Inflammatory macrophage treated with lipopolysaccharide for 1 hour (primary cell): ENCODE results near the gene DLG2.
"Not testable (repeated sequence)": the region's sequence is repeated elsewhere in the genome, so short reads cannot be mapped to it uniquely, and the experiment has no call there.

Source experiments
- DNase-seq, 2 donors: peaks; one replicate each; pipeline ENCODE4 v3.0.0-alpha.2; 2020 to 2022

DLG2 gene

GRCh38 chr11:85096939-85097338, 530.2 kb downstream of the DLG2 start:
- DNase-seq: no peak

GRCh38 chr11:85095239-85095638, 531.9 kb downstream of the DLG2 start:
- no peak for DNase-seq

GRCh38 chr11:85094795-85095194, 532.3 kb downstream of the DLG2 start:
- DNase-seq: no peak

GRCh38 chr11:85089654-85090053, 537.5 kb downstream of the DLG2 start:
- no peak for DNase-seq

- no peak for DNase-seq
Measured at GRCh38 chr11:85088286-85088685, 538.9 kb downstream of the DLG2 start.

- DNase-seq: no peak
Measured at GRCh38 chr11:85086504-85087284, 540.5 kb downstream of the DLG2 start.

DNA sequence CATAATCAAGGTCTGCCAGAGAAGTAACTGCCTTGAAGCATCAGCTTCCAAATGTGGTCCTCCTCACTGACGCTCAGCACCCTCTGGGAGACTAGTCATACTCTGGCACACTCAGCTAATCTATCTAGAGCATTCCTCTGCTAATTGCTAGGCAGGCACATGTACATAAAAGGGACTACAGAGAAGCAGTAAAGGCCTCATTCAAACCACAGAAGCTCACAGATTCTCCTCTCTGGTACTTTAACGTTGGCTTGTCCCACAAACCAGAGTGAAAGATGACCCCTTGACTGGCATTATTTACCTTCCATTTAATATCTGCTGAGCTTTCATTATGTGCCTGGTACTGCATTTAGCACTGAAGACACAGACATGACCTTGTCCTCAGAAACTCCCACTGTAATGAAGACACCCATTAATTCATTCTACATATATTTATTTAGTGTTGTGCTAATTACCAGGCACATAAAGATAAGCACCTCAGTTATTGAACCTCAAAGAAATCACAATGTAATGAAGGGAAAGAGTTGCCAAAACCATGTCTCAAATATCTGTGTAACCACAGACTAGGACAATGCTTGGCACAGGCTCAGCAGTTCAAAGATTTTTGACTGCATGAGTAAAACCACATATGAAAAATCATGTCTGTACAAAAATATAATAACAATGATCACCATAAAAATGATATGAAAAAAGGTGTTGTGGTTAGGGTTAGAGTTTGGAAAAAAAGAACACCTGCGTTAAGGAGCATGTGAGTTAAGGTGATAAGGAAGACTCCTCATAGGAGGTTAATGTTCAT, 550.4 kb downstream of the DLG2 start:
- no peak for DNase-seq

GRCh38 chr11:85062659-85063058, 564.5 kb downstream of the DLG2 start:
- no peak for DNase-seq

DNA sequence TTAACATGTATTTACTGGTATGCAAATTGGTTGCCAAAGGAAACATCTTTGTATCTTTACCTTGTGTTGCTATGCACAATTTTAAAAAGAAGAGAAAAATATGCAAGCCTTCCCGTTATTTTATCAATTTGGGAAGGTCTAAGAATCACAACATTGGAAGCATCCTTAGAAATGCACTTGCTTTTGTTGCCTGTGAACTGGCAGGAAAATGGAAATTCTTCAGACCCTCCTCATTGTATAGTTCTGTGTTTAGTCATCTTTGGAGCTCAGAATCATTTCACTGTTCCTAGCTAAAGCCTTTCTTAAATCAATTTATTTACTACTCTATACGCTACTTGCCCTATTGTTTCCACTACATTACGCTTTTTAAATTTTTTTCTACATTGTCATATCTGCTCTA, 574.5 kb downstream of the DLG2 start:
- DNase-seq: no peak

DNA sequence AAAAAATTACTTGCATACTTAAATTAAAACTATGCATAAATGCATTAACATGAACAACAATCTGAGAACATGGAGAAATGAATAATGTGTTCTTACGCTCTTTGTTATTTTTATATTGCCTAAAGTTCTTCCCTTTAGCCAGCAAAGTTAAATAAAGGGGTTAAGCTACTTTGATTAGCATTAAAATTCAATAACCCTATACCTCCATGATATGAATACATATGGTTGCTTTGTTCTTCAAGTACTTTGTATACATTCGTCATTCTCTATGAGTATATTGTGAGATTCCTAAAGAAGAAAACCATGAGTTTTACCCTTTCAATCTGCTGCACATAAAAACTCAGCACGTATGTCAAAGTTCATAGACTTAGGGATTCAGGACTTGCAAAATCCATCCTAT, 578.3 kb downstream of the DLG2 start:
- no peak for DNase-seq

DNA sequence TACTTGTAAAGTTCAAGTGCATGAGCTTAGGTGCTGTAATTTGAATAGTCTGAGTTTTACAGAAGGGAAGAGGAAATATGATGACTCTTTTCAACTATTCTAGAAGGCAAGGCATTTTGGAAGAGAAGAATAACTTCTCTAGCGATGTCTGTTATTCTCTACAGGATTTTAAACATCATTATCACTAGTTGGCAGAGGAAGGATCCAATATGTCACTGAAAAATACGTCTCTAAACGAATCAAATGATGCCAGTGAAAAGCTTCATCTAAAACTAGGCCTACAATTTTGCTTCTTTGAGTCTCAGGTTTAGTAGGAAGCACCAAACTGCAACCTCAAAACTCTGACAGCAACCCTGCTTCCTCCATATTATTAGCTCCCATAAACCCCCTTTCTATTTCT, 581.4 kb downstream of the DLG2 start:
- no peak for DNase-seq

- DNase-seq: no peak
Measured at GRCh38 chr11:85044911-85045310, 582.2 kb downstream of the DLG2 start.

GRCh38 chr11:85042361-85042760, 584.8 kb downstream of the DLG2 start:
- DNase-seq: no peak

GRCh38 chr11:85040166-85040565, 587.0 kb downstream of the DLG2 start:
- no peak for DNase-seq

DNA sequence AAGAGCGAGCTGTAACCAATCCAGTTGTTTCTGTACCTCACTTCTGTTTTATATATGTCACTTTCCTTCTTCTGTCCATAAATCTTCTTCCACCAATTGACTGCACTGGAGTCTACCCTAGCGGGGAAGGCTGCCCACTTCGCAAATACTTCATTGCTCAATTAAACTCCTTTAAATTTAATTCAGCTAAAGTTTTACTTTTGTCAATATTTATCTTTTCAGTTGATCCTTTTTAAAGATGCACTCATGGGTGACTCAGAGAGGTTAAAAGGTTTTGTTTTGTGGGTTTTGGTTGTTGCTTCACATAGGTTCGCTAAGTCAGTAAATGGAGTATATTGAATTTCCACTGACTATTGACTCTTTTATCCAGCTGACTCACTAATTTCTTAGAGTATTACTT, 597.2 kb downstream of the DLG2 start:
- DNase-seq: no peak

- DNase-seq: no peak
Measured at GRCh38 chr11:85028329-85029101, 598.6 kb downstream of the DLG2 start.

GRCh38 chr11:85027346-85027745, 599.8 kb downstream of the DLG2 start:
- DNase-seq: no peak

DNA sequence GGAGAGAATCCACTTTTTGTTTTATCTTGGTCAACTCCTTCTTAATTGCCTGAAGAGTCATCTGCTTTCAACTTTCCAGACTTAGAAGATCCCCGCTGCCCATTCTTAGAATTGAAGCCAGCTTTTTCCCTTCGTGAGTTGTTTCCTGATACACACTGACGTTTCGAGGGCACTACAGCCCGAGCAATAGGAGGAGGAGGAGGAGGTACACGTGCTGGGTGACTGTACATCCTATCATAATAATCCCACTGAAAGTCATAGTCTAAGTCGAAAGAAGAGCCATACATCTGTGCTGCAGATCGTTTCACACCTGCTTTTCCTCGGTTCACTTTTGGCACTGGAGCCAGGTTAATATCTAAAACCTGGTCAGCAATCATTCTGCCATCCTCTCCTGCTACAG, 606.1 kb downstream of the DLG2 start:
- no peak for DNase-seq

- no peak for DNase-seq
Measured at GRCh38 chr11:84993386-84993785, 633.8 kb downstream of the DLG2 start.

GRCh38 chr11:84990141-84990540, 637.0 kb downstream of the DLG2 start:
- no peak for DNase-seq

- not testable (repeated sequence) for DNase-seq
Measured at GRCh38 chr11:84987686-84988187, 639.4 kb downstream of the DLG2 start.

DNA sequence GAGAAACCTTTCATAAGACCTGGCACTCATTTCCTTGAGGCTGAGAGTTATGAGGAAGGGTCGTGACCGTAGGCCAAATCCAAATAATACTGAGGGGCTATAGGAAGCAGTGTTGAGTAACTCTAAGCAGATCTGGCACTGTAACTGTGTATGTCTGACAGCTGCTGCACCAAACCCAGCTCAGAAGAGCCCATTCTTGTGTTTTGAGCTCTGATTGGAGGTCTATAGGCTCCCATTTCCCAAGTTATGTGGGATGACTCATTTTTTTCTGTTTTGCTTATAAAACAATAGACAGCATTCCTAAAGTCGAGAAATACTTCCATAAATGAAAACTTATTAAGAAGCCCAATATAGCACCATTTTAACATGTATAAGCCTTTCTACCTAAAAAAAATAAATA, 645.8 kb downstream of the DLG2 start:
- DNase-seq: no peak

GRCh38 chr11:84969103-84969502, 658.0 kb downstream of the DLG2 start:
- no peak for DNase-seq
